T-cell (primary cell): ENCODE measurements around the gene AXIN2. TPM values are rescaled to one million over a fixed set of nuclear protein-coding genes. Genes with fewer than 3 reads are reported as not detected.
"Not testable (repeated sequence)": the region's sequence is repeated elsewhere in the genome, so short reads cannot be mapped to it uniquely, and the experiment has no call there.

Experiments used
- ATAC-seq, 4 experiments: fragments of 200-7000 bp in 3 of 4; fragments of 150-1000 bp in 1 of 4; cut with Tn5 transposase; replicated peaks in 1 of 4; 1 replicate in 3 of 4; 2 replicates in 1 of 4; pipeline ENCODE4 v1.10.0; 2021; ENCODE audit warnings: moderate library complexity in 3 of 4, mild to moderate bottlenecking in 2 of 4, moderate number of reproducible peaks in 1 of 4
- CTCF ChIA-PET, 2 donors: fragments of 300-600 bp; sonication (Branson Sonifier 250); formaldehyde crosslinking; loops; one replicate each; lab custom pipeline; 2022; ENCODE audit warnings: antibody characterized with exemption in 2 of 2; lab: Charles Lee
- POLR2A ChIA-PET, 2 donors: fragments of 300-600 bp; sonication (Branson Sonifier 250); formaldehyde crosslinking; loops; one replicate each; lab custom pipeline; 2022; ENCODE audit warnings: antibody characterized with exemption in 2 of 2; lab: Charles Lee
- DNase-seq, 35 experiments: peaks; one replicate each; pipeline versions ENCODE4 v3.0.0 to v3.0.0-alpha.2; 2013 to 2023
- H3K27ac ChIP-seq: one replicate; pipeline ENCODE4 v1.5.1; 2013; ENCODE audit warnings: low read length
- H3K27me3 ChIP-seq, 2 experiments: replicated peaks in 1 of 2; 1 replicate in 1 of 2; 2 replicates in 1 of 2; pipeline versions ENCODE4 v1.6.1 to v1.7.0; 2013; ENCODE audit warnings: low read length in 1 of 2, mixed read lengths in 1 of 2; ENCODE audit not compliant: control insufficient read depth in 2 of 2, insufficient read depth in 2 of 2; ENCODE audit errors: extremely low read depth in 1 of 2
- H3K36me3 ChIP-seq, 2 donors: 1 replicate in 1 of 2; 2 replicates in 1 of 2; pipeline versions ENCODE4 v1.6.1 to v1.7.0; 2013; ENCODE audit warnings: low read length in 1 of 2; ENCODE audit not compliant: control insufficient read depth in 2 of 2, insufficient read depth in 1 of 2; ENCODE audit errors: extremely low read depth in 1 of 2
- H3K4me1 ChIP-seq, 2 experiments: 1 replicate in 1 of 2; 2 replicates in 1 of 2; pipeline versions ENCODE4 v1.6.1 to v1.7.0; 2013; ENCODE audit warnings: low read length in 2 of 2, mixed read lengths in 1 of 2; ENCODE audit not compliant: insufficient read depth in 2 of 2, control insufficient read depth in 1 of 2; ENCODE audit errors: extremely low read depth in 1 of 2
- H3K4me3 ChIP-seq, 2 donors: 1 replicate in 1 of 2; 2 replicates in 1 of 2; pipeline versions ENCODE4 v1.5.1 to v1.7.0; 2013; ENCODE audit warnings: mild to moderate bottlenecking in 2 of 2, low read length in 1 of 2, moderate library complexity in 1 of 2; ENCODE audit not compliant: control insufficient read depth in 1 of 2; ENCODE audit errors: extremely low read depth in 1 of 2
- H3K9me3 ChIP-seq: 2 replicates; pipeline ENCODE4 v1.7.0; 2013
- H3K27ac Mint-ChIP-seq, 2 donors: one replicate each; pipeline ENCODE4 v1.8.0; 2020 to 2021; ENCODE audit warnings: mild to moderate bottlenecking in 2 of 2, mixed read lengths in 2 of 2
- H3K27me3 Mint-ChIP-seq, 2 donors: one replicate each; pipeline ENCODE4 v1.8.0; 2021 to 2022; ENCODE audit warnings: mixed read lengths in 2 of 2
- H3K36me3 Mint-ChIP-seq: one replicate; pipeline ENCODE4 v1.8.0; 2021; ENCODE audit warnings: mixed read lengths
- H3K4me1 Mint-ChIP-seq, 3 donors: one replicate each; pipeline ENCODE4 v1.8.0; 2020 to 2022; ENCODE audit warnings: mixed read lengths in 3 of 3, mild to moderate bottlenecking in 1 of 3
- H3K4me3 Mint-ChIP-seq, 3 donors: one replicate each; pipeline ENCODE4 v1.8.0; 2020 to 2022; ENCODE audit warnings: mild to moderate bottlenecking in 3 of 3, mixed read lengths in 3 of 3, moderate library complexity in 3 of 3
- H3K9me3 Mint-ChIP-seq, 3 donors: one replicate each; pipeline ENCODE4 v1.8.0; 2020 to 2022; ENCODE audit warnings: mixed read lengths in 3 of 3
- WGBS: methylation state at CpG from one replicate; pipeline ENCODE4 v1.1.5; 2013; ENCODE audit warnings: missing lambda C conversion rate; ENCODE audit not compliant: insufficient coverage; 5-methylcytosine and 5-hydroxymethylcytosine counted together
- total RNA-seq, 35 experiments: library from RNA in 6 of 35; stranded (reverse) in 6 of 35; fragments of 120-200 nt in 1 of 35; gene quantifications; one replicate each; pipeline versions ENCODE4 v1.2.1 to v1.2.4 and lab custom pipeline; 2013 to 2026

The AXIN2 gene
- total RNA-seq, 5 donors from 2014 or later (not counting 1 experiment from before 2014, with no cell fraction given): 35.8 to 44.9 (median 40.2) TPM

DNA sequence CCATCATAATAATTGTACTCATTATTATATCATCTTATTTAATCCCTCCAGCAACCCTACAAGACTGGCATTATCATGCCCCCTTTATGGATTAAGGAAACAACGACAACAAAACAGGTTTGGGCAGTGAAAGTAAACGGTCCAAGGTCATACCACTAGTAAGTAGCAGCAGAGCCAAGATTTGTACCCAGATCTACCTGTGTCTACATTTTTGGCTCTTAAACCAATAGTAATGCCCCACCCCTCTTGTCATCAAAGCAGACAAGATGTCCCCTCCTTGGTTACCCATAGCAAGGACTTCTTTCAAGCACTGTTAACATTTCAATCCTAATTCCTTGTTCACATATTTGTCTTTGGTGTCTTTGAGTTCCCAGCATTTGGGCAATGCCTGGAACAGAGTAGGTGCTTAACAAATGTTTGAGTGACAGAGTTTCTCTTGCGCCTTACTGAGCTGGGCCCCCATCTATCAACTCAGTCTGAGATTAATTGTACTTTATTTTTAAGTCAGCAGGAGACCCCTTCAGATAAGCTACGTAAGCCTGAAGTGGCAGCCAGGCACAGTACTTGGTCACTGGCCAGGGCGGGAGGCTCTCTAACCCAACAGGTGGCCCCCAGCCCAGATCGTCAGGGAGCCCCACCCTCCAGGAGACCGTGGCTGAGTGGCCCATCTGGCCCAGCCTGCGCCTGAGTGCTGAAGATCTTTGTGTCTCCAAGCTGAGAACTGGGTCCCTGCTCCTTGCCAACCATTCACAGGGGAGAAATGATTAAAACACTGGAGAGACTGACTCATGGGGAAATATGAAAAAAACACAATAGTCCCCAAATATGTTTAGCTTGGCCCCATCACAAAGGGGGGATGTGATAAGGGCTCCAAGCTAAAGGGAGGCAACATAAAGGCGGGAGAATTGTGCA, 75.8 kb downstream of the AXIN2 start:
- no peak for ATAC-seq
- Histone ChIP-seq H3K27ac (no peak overlapping the region), H3K27me3 (peaks cover 0 to 12% of the 10 kb centered on the region in 2 experiments), H3K4me1 (peaks cover 0 to 6% of the 10 kb centered on the region in 2 experiments), H3K36me3 (no peaks in the 10 kb centered on the region), H3K9me3 (no peaks in the 10 kb centered on the region), H3K4me3 (no peak overlapping the region)
- no peak for DNase-seq
- H3K9me3 Mint-ChIP-seq: no peaks in the 10 kb centered on the region
- H3K27ac Mint-ChIP-seq: no peak overlapping the region
- H3K4me1 Mint-ChIP-seq: peaks cover 0 to 5% (median 0%) of the 10 kb centered on the region in 3 donors
- no peaks in the 10 kb centered on the region for H3K36me3 Mint-ChIP-seq
- ChIA-PET CTCF (no interaction called here), POLR2A (no interaction called here)
- H3K4me3 Mint-ChIP-seq: no peak overlapping the region
- peaks cover 9 to 19% of the 10 kb centered on the region in 2 donors for H3K27me3 Mint-ChIP-seq
- 87% methylated on average over 8 of the region's 9 CpGs for WGBS

DNA sequence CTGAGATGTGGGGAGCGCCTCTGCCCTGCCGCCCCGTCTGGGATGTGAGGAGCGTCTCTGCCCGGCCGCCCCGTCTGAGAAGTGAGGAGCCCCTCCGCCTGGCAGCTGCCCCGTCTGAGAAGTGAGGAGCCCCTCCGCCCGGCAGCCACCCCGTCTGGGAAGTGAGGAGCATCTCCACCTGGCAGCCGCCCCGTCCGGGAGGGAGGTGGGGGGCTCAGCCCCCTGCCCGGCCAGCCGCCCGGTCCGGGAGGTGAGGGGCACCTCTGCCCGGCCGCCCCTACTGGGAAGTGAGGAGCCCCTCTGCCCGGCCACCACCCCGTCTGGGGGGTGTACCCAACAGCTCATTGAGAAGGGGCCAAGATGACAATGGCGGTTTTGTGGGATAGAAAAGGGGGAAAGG, 77.0 kb downstream of the AXIN2 start:
- not testable (repeated sequence) for H3K9me3 Mint-ChIP-seq, H3K4me3 Mint-ChIP-seq, H3K27ac Mint-ChIP-seq

DNA sequence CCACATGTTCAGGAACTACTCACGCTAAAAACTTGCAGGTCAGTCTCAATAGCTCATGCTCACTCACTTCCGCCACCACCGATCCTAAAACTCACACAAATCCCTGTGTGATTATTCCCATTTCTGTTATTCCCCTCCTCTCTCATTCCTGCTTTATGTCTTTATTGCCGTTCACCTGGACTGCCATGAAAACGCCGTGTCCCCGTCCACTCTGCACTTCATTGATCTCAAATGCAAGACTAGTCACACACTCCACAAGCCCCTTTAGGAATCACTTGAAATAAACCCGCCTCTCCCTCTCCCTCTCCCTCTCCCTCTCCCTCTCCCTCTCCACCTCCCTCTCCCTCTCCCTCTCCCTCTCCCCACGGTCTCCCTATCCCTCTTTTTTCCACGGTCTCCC, 78.0 kb downstream of the AXIN2 start:
- ChIA-PET POLR2A (no interaction called here), CTCF (no interaction called here)
- H3K36me3 Mint-ChIP-seq: no peaks in the 10 kb centered on the region
- peaks cover 0 to 5% (median 0%) of the 10 kb centered on the region in 3 donors for H3K4me1 Mint-ChIP-seq
- no peak overlapping the region for H3K4me3 ChIP-seq
- peaks cover 0 to 6% of the 10 kb centered on the region in 2 experiments for H3K4me1 ChIP-seq
- H3K27me3 ChIP-seq: peaks cover 0 to 12% of the 10 kb centered on the region in 2 experiments
- H3K9me3 ChIP-seq: no peaks in the 10 kb centered on the region
- H3K9me3 Mint-ChIP-seq: no peaks in the 10 kb centered on the region
- no peak overlapping the region for H3K4me3 Mint-ChIP-seq
- no peak overlapping the region for H3K27ac ChIP-seq
- DNase-seq: no peak
- 91% methylated on average over 7 of the region's 10 CpGs for WGBS
- H3K36me3 ChIP-seq: no peaks in the 10 kb centered on the region
- peaks cover 9 to 19% of the 10 kb centered on the region in 2 donors for H3K27me3 Mint-ChIP-seq
- H3K27ac Mint-ChIP-seq: no peak overlapping the region
- ATAC-seq: no peak

More for the DNA sequence above, 77.0 kb downstream of the AXIN2 start:
- H3K27ac ChIP-seq, H3K4me1 Mint-ChIP-seq, DNase-seq, H3K36me3 Mint-ChIP-seq, H3K9me3 ChIP-seq, H3K4me3 ChIP-seq, H3K36me3 ChIP-seq, CTCF ChIA-PET, POLR2A ChIA-PET, H3K4me1 ChIP-seq, ATAC-seq: not testable (repeated sequence)
- WGBS: 96% methylated on average over 12 of the region's 24 CpGs
- peaks cover 9 to 19% of the 10 kb centered on the region in 2 donors for H3K27me3 Mint-ChIP-seq
- peaks cover 0 to 12% of the 10 kb centered on the region in 2 experiments for H3K27me3 ChIP-seq

DNA sequence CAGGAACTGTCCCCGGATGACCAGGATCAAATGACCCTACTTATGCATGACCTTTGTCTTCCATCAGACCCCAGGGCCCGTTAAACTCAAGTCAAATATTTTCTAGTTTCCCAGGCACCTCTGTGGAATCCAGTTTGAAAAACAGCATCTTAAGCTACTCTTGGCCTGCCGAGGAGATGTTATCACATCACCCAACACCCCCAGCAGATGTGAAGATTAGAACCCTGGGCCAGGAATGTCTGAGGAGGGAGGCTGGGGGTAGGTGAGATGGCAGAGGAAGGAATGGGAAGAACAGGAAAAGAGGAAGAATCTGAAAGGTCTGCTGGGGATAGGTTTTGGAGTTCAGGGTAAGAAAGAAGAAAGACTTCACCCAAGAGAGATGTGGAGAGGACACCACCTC, 79.2 kb downstream of the AXIN2 start:
- H3K27me3 ChIP-seq: peaks cover 0 to 10% of the 10 kb centered on the region in 2 experiments
- peaks cover 9 to 19% of the 10 kb centered on the region in 2 donors for H3K27me3 Mint-ChIP-seq
- POLR2A ChIA-PET: interaction anchor here in 1 of 2 donors (0.7 kb wide), 1 partner anchor 1571 kb away, joined by 3 read pairs; the partner anchor contains the start of gene CSHL1
- no peak overlapping the region for H3K27ac ChIP-seq
- H3K4me3 Mint-ChIP-seq: no peak overlapping the region
- ATAC-seq (no peak), DNase-seq (no peak)
- peaks cover 0 to 5% (median 0%) of the 10 kb centered on the region in 3 donors for H3K4me1 Mint-ChIP-seq
- CTCF ChIA-PET: no interaction called here
- no peak overlapping the region for H3K27ac Mint-ChIP-seq
- H3K36me3 Mint-ChIP-seq: no peaks in the 10 kb centered on the region
- no peaks in the 10 kb centered on the region for H3K36me3 ChIP-seq
- H3K9me3 ChIP-seq: no peaks in the 10 kb centered on the region
- H3K4me3 ChIP-seq: no peak overlapping the region
- no peaks in the 10 kb centered on the region for H3K9me3 Mint-ChIP-seq
- peaks cover 0 to 4% of the 10 kb centered on the region in 2 experiments for H3K4me1 ChIP-seq
- WGBS: 74% methylated on average over 2 of the region's 3 CpGs

DNA sequence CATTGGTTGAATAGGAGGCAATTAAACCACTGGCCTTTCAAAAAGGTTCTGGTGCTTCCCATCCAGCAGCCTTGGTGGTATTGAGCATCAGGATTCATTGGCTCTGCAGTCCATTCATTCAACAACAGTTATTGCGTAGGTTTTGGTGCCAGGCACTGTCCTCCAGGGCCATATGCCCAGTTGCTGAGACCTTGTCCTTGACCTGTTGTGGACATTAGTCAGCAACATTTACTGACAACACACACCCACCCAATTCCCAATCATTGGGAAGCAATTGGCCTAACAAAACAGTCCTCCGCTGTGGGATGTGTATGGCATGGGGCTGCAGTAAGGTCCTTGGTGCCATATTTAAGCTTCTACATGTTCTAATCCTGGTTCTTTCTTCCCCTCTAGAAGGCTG, 82.2 kb downstream of the AXIN2 start:
- no peak for DNase-seq
- Mint-ChIP-seq H3K4me1 (no peaks in the 10 kb centered on the region), H3K27ac (no peak overlapping the region), H3K36me3 (no peaks in the 10 kb centered on the region), H3K9me3 (no peaks in the 10 kb centered on the region), H3K4me3 (no peak overlapping the region), H3K27me3 (peaks cover 0 to 6% of the 10 kb centered on the region in 2 donors)
- Histone ChIP-seq H3K4me3 (no peak overlapping the region), H3K36me3 (no peaks in the 10 kb centered on the region), H3K27ac (no peak overlapping the region), H3K9me3 (no peaks in the 10 kb centered on the region), H3K27me3 (no peaks in the 10 kb centered on the region), H3K4me1 (no peaks in the 10 kb centered on the region)
- ATAC-seq: no peak
- POLR2A ChIA-PET: no interaction called here
- WGBS: 100% methylated on average over 1 of the region's 2 CpGs
- CTCF ChIA-PET: no interaction called here
